Stimulated activated effector memory CD8-positive, alpha-beta T cell treated with anti-CD3 and anti-CD28 coated beads, Interleukin-12 subunit alpha, Interleukin-12 subunit beta, amount 100 ng/mL, for 72 hours (primary cell): ENCODE measurements around the gene GGA1.

Experiments
- ATAC-seq: fragments of 150-1000 bp; cut with Tn5 transposase; 2 replicates; pipeline ENCODE4 v1.10.0; 2021
- DNase-seq, 2 donors: peaks; one replicate each; pipeline ENCODE4 v3.0.0; 2021 to 2022; ENCODE audit warnings: low spot score in 2 of 2
- H3K27ac Mint-ChIP-seq: one replicate; pipeline ENCODE4 v1.8.0; 2022; ENCODE audit warnings: mild to moderate bottlenecking, mixed read lengths
- H3K36me3 Mint-ChIP-seq: one replicate; pipeline ENCODE4 v1.8.0; 2022; ENCODE audit warnings: mild to moderate bottlenecking, mixed read lengths
- H3K4me1 Mint-ChIP-seq: one replicate; pipeline ENCODE4 v1.8.0; 2022; ENCODE audit warnings: mixed read lengths
- H3K4me3 Mint-ChIP-seq: one replicate; pipeline ENCODE4 v1.8.0; 2022; ENCODE audit warnings: mild to moderate bottlenecking, mixed read lengths
- H3K9me3 Mint-ChIP-seq: one replicate; pipeline ENCODE4 v1.8.0; 2022; ENCODE audit warnings: mixed read lengths

The GGA1 gene

GRCh38 chr22:37611207-37611606, 2.6 kb downstream of the GGA1 start:
- ATAC-seq (no peak), DNase-seq (no peak)
- Mint-ChIP-seq H3K36me3 (peaks cover 46% of the 10 kb centered on the region), H3K27ac (peak overlapping the region; percentile 32), H3K4me3 (no peak overlapping the region), H3K4me1 (peaks cover 19% of the 10 kb centered on the region), H3K9me3 (no peaks in the 10 kb centered on the region)

- no peaks in the 10 kb centered on the region for H3K4me1 Mint-ChIP-seq
- no peaks in the 10 kb centered on the region for H3K9me3 Mint-ChIP-seq
- peaks cover 80% of the 10 kb centered on the region for H3K36me3 Mint-ChIP-seq
- DNase-seq (no peak), ATAC-seq (no peak)
- no peak overlapping the region for H3K4me3 Mint-ChIP-seq
- H3K27ac Mint-ChIP-seq, result no peak overlapping the region
These were observed 7.8 kb downstream of the GGA1 start for GRCh38 chr22:37616201-37617083.

- Mint-ChIP-seq H3K27ac (no peak overlapping the region), H3K36me3 (peaks cover 87% of the 10 kb centered on the region), H3K4me3 (no peak overlapping the region), H3K9me3 (no peaks in the 10 kb centered on the region), H3K4me1 (no peaks in the 10 kb centered on the region)
- DNase-seq (no peak), ATAC-seq (no peak)
These were observed 8.8 kb downstream of the GGA1 start for GRCh38 chr22:37617431-37617830.

- no peak for ATAC-seq
- H3K4me3 Mint-ChIP-seq, result no peak overlapping the region
These were observed 9.5 kb downstream of the GGA1 start for GRCh38 chr22:37618072-37618656.

GRCh38 chr22:37618674-37619073, 10.0 kb downstream of the GGA1 start:
- ATAC-seq (no peak), DNase-seq (no peak)
- H3K36me3 Mint-ChIP-seq, result peaks cover 92% of the 10 kb centered on the region
- H3K9me3 Mint-ChIP-seq, result no peaks in the 10 kb centered on the region
- peaks cover 3% of the 10 kb centered on the region for H3K4me1 Mint-ChIP-seq
- H3K4me3 Mint-ChIP-seq, result no peak overlapping the region
- H3K27ac Mint-ChIP-seq, result no peak overlapping the region

More at GRCh38 chr22:37618072-37618656, 9.5 kb downstream of the GGA1 start:
- H3K27ac Mint-ChIP-seq, result no peak overlapping the region
- H3K36me3 Mint-ChIP-seq, result peaks cover 91% of the 10 kb centered on the region
- no peaks in the 10 kb centered on the region for H3K9me3 Mint-ChIP-seq
- no peaks in the 10 kb centered on the region for H3K4me1 Mint-ChIP-seq
- no peak for DNase-seq

- Mint-ChIP-seq H3K4me3 (no peak overlapping the region), H3K36me3 (peaks cover 95% of the 10 kb centered on the region), H3K4me1 (peaks cover 16% of the 10 kb centered on the region), H3K9me3 (no peaks in the 10 kb centered on the region), H3K27ac (peak overlapping the region; percentile 68)
- DNase-seq, result no peak
- no peak for ATAC-seq
These were observed 11.4 kb downstream of the GGA1 start for GRCh38 chr22:37619991-37620390.

- H3K4me1 Mint-ChIP-seq, result peaks cover 29% of the 10 kb centered on the region
- no peak for DNase-seq
- peaks cover 95% of the 10 kb centered on the region for H3K36me3 Mint-ChIP-seq
- no peak for ATAC-seq
- no peaks in the 10 kb centered on the region for H3K9me3 Mint-ChIP-seq
- H3K4me3 Mint-ChIP-seq, result no peak overlapping the region
- H3K27ac Mint-ChIP-seq, result no peak overlapping the region
These were observed 12.8 kb downstream of the GGA1 start for GRCh38 chr22:37621352-37621860.

GRCh38 chr22:37623075-37624016, 14.7 kb downstream of the GGA1 start:
- no peak overlapping the region for H3K4me3 Mint-ChIP-seq
- ATAC-seq (peak; percentile 83), DNase-seq (peak; percentile 67 to 88)
- peaks cover 88% of the 10 kb centered on the region for H3K36me3 Mint-ChIP-seq
- H3K4me1 Mint-ChIP-seq, result peaks cover 48% of the 10 kb centered on the region
- H3K9me3 Mint-ChIP-seq, result no peaks in the 10 kb centered on the region
- H3K27ac Mint-ChIP-seq, result peak overlapping the region; percentile 98

- Mint-ChIP-seq H3K9me3 (no peaks in the 10 kb centered on the region), H3K36me3 (peaks cover 81% of the 10 kb centered on the region), H3K27ac (peak overlapping the region; percentile 98), H3K4me3 (no peak overlapping the region), H3K4me1 (peaks cover 54% of the 10 kb centered on the region)
- ATAC-seq, result no peak
- DNase-seq, result no peak
These were observed 15.4 kb downstream of the GGA1 start for GRCh38 chr22:37624017-37624365.

- H3K4me1 Mint-ChIP-seq, result peaks cover 60% of the 10 kb centered on the region
- H3K27ac Mint-ChIP-seq, result peak overlapping the region; percentile 98
- no peaks in the 10 kb centered on the region for H3K9me3 Mint-ChIP-seq
- H3K36me3 Mint-ChIP-seq, result peaks cover 72% of the 10 kb centered on the region
- H3K4me3 Mint-ChIP-seq, result no peak overlapping the region
- no peak for DNase-seq
- no peak for ATAC-seq
These were observed 16.2 kb downstream of the GGA1 start for GRCh38 chr22:37624876-37625275.

GRCh38 chr22:37625737-37626136, 17.1 kb downstream of the GGA1 start:
- Mint-ChIP-seq H3K9me3 (no peaks in the 10 kb centered on the region), H3K27ac (peak overlapping the region; percentile 98), H3K4me3 (no peak overlapping the region), H3K4me1 (peaks cover 60% of the 10 kb centered on the region), H3K36me3 (peaks cover 71% of the 10 kb centered on the region)
- ATAC-seq, result no peak
- DNase-seq, result no peak

GRCh38 chr22:37626144-37626543, 17.5 kb downstream of the GGA1 start:
- ATAC-seq, result no peak
- no peak for DNase-seq
- H3K36me3 Mint-ChIP-seq, result peaks cover 71% of the 10 kb centered on the region
- peak overlapping the region; percentile 61 for H3K4me3 Mint-ChIP-seq
- H3K27ac Mint-ChIP-seq, result peak overlapping the region; percentile 98
- H3K4me1 Mint-ChIP-seq, result peaks cover 62% of the 10 kb centered on the region
- H3K9me3 Mint-ChIP-seq, result no peaks in the 10 kb centered on the region

GRCh38 chr22:37626556-37627075, 18.0 kb downstream of the GGA1 start:
- ATAC-seq (no peak), DNase-seq (no peak)
- H3K27ac Mint-ChIP-seq, result peak overlapping the region; percentile 98
- H3K9me3 Mint-ChIP-seq, result no peaks in the 10 kb centered on the region
- H3K36me3 Mint-ChIP-seq, result peaks cover 70% of the 10 kb centered on the region
- H3K4me3 Mint-ChIP-seq, result peak overlapping the region; percentile 61
- peaks cover 67% of the 10 kb centered on the region for H3K4me1 Mint-ChIP-seq

- ATAC-seq (peak; percentile 1), DNase-seq (no peak)
- H3K27ac Mint-ChIP-seq, result peak overlapping the region; percentile 98
- H3K36me3 Mint-ChIP-seq, result peaks cover 70% of the 10 kb centered on the region
- H3K9me3 Mint-ChIP-seq, result no peaks in the 10 kb centered on the region
- H3K4me3 Mint-ChIP-seq, result peak overlapping the region; percentile 61
- peaks cover 72% of the 10 kb centered on the region for H3K4me1 Mint-ChIP-seq
These were observed 18.5 kb downstream of the GGA1 start for GRCh38 chr22:37627121-37627520.

- Mint-ChIP-seq H3K4me1 (peaks cover 76% of the 10 kb centered on the region), H3K4me3 (peak overlapping the region; percentile 61), H3K27ac (peak overlapping the region; percentile 98), H3K36me3 (peaks cover 70% of the 10 kb centered on the region), H3K9me3 (no peaks in the 10 kb centered on the region)
- ATAC-seq (peak; percentile 57), DNase-seq (peak in 1 of 2 donors; percentile 67)
These were observed 18.9 kb downstream of the GGA1 start for GRCh38 chr22:37627545-37627944.
